ENCODE data around the gene FBXO8. TPM values are rescaled to one million over a fixed set of nuclear protein-coding genes. Genes with fewer than 3 reads are reported as not detected.

The FBXO8 gene
- total RNA-seq, result 12.6 to 15.6 TPM (median 13.5 TPM) in 3 replicates

DNA sequence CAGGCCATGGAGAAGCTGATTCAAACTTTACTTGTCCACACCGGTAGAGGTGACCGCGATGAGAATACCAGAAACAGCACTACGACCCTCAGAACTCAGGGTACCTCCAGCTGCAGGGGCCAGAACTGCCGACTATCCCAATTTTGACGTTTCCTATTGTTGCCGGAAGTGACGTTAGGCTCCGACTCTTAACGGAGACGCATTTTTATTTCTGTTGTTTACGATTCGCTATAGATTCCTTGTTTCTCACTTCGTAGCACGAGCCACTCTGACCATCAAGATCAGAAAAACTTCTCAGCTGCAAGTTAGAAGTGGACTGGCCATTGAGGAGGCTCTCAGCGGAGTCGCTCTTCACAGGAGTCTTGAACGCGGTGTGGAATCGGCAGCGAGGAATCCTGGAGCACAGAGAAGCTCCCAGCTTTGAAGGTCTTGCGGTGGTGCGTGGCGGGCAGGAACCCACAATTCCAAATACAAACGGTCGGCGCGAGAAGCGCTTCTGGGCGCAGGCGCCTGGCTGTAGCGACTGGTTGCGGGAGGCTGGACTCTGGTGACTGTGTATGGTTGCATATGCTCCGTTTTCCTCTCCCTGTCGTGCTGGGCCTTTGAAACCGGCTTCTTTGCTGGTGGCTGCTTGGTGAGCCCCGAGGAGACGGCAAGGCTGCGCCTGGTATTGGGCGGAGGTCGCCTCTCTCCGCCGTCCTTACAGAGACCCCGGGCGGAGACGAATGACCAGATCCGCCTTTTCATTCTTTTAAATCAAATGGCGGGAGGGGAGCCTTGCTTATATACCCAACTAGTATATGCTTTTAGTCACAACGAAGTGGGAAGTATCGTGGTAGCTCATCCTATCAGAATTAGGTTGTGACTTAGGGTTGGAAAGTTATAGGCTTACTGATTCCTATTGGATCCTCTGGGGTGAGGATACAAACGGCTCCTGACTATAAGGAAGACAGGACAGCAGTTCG is at the start of gene FBXO8, which contains the start of gene CEP44:
Gene FBXO8, minus strand, starts transcription at position 161 of the 965 bp plus-strand sequence. CDS start 20,575 bp downstream, outside the sequence.
Gene CEP44, plus strand, starts transcription at position 405 of the 965 bp plus-strand sequence. CDS start 15,211 bp downstream, outside the sequence.
- peaks cover 18% of the 10 kb centered on the region for H3K36me3 Mint-ChIP-seq
- peak within 1 kb of the TSS; percentile 100 for H3K27ac Mint-ChIP-seq
- peak; percentile 40 to 68 for DNase-seq (ENCODE audit: low spot score in 2 of 2, unreplicated experiment in 2 of 2)
- TF ChIP-seq, protein P1, sequence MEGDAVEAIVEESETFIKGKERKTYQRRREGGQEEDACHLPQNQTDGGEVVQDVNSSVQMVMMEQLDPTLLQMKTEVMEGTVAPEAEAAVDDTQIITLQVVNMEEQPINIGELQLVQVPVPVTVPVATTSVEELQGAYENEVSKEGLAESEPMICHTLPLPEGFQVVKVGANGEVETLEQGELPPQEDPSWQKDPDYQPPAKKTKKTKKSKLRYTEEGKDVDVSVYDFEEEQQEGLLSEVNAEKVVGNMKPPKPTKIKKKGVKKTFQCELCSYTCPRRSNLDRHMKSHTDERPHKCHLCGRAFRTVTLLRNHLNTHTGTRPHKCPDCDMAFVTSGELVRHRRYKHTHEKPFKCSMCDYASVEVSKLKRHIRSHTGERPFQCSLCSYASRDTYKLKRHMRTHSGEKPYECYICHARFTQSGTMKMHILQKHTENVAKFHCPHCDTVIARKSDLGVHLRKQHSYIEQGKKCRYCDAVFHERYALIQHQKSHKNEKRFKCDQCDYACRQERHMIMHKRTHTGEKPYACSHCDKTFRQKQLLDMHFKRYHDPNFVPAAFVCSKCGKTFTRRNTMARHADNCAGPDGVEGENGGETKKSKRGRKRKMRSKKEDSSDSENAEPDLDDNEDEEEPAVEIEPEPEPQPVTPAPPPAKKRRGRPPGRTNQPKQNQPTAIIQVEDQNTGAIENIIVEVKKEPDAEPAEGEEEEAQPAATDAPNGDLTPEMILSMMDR (IDR thresholded peaks at IDR 0.05; ENCODE audit: unreplicated experiment), result no peak
- H3K4me1 Mint-ChIP-seq, result peaks cover 36% of the 10 kb centered on the region
- peaks cover 10% of the 10 kb centered on the region for H3K9me3 Mint-ChIP-seq
- H3K4me3 Mint-ChIP-seq, result peak within 1 kb of the TSS; percentile 99
- H3K27me3 Mint-ChIP-seq (ENCODE audit: low read depth), result no peaks in the 10 kb centered on the region

DNA sequence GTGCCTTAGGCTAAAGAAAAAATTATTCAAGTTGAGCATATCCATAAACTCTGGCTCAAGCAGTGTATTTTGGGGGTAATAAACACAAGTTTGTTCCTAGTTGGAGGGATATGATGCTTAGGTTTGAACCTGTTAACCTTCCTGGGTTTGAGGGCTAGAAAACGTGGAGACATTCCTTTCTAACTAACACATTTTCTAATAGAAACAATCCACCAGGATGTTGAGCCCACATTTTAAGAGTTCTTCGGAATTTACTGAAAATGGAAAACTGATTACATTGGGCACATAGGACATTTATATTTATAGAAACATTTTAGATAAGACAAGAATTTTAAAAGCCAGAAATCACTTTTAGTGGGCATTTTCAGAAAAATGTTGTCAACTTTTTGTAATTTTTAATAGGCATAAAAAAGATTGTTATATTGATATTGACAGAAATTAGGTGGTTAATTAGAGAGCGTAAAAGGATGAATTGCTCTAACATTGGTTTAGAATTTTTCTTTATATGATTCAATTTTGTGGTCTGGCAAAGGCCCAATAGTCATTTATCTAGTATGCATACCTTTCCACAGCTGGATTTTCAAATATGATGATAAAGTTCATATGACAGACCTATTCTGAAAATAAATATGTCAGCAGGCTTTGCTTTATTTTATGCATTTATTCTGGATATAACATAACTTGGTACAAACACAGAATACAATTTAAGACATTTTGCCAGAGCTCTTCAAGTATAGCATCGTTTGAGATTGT is 49.5 kb upstream of the FBXO8 start:
- H3K9me3 Mint-ChIP-seq, result no peaks in the 10 kb centered on the region
- no peaks in the 10 kb centered on the region for H3K36me3 Mint-ChIP-seq
- H3K4me1 Mint-ChIP-seq, result peaks cover 48% of the 10 kb centered on the region
- no peak overlapping the region for H3K4me3 Mint-ChIP-seq
- H3K27ac Mint-ChIP-seq, result peak overlapping the region; percentile 47
- no peak for DNase-seq (ENCODE audit: low spot score in 2 of 2, unreplicated experiment in 2 of 2)
- TF ChIP-seq, protein P1 (IDR thresholded peaks at IDR 0.05; ENCODE audit: unreplicated experiment), result no peak
- no peaks in the 10 kb centered on the region for H3K27me3 Mint-ChIP-seq (ENCODE audit: low read depth)

GRCh38 chr4:174324725-174325124 is 41.3 kb upstream of the FBXO8 start:
- Mint-ChIP-seq H3K36me3 (no peaks in the 10 kb centered on the region), H3K4me1 (peaks cover 28% of the 10 kb centered on the region), H3K9me3 (peaks cover 4% of the 10 kb centered on the region), H3K4me3 (no peak overlapping the region), H3K27ac (no peak overlapping the region), H3K27me3 (ENCODE audit: low read depth) (no peaks in the 10 kb centered on the region)
- TF ChIP-seq, protein P1 (IDR thresholded peaks at IDR 0.05; ENCODE audit: unreplicated experiment), result no peak
- no peak for DNase-seq (ENCODE audit: low spot score in 2 of 2, unreplicated experiment in 2 of 2)

- Mint-ChIP-seq H3K9me3 (peaks cover 4% of the 10 kb centered on the region), H3K27ac (no peak overlapping the region), H3K36me3 (no peaks in the 10 kb centered on the region), H3K4me3 (no peak overlapping the region), H3K4me1 (peaks cover 26% of the 10 kb centered on the region), H3K27me3 (ENCODE audit: low read depth) (no peaks in the 10 kb centered on the region)
- TF ChIP-seq, protein P1 (IDR thresholded peaks at IDR 0.05; ENCODE audit: unreplicated experiment), result no peak
- DNase-seq (ENCODE audit: low spot score in 2 of 2, unreplicated experiment in 2 of 2), result no peak
These were observed 40.8 kb upstream of the FBXO8 start for GRCh38 chr4:174324236-174324635.

GRCh38 chr4:174320494-174321199 is 37.2 kb upstream of the FBXO8 start:
- TF ChIP-seq, protein P1 (IDR thresholded peaks at IDR 0.05; ENCODE audit: unreplicated experiment), result no peak
- H3K4me1 Mint-ChIP-seq, result peaks cover 7% of the 10 kb centered on the region
- peaks cover 4% of the 10 kb centered on the region for H3K9me3 Mint-ChIP-seq
- H3K4me3 Mint-ChIP-seq, result no peak overlapping the region
- DNase-seq (ENCODE audit: low spot score in 2 of 2, unreplicated experiment in 2 of 2), result no peak
- H3K27ac Mint-ChIP-seq, result no peak overlapping the region
- H3K27me3 Mint-ChIP-seq (ENCODE audit: low read depth), result no peaks in the 10 kb centered on the region
- H3K36me3 Mint-ChIP-seq, result no peaks in the 10 kb centered on the region

Measured in mesothelial cell of epicardium (in vitro differentiated cells).